DND-41 (cell line): ENCODE results near the gene PARP6.

Experiments used
- ATAC-seq: fragments of 200-7000 bp; cut with Tn5 transposase; 3 replicates; pipeline ENCODE4 v1.9.1; 2021; ENCODE audit warnings: low read depth; ENCODE audit not compliant: insufficient read depth
- DNase-seq: peaks from one replicate; pipeline ENCODE4 v3.0.0-alpha.2; 2020
- H2AFZ ChIP-seq: 2 replicates; pipeline ENCODE4 v1.6.0; 2012; ENCODE audit warnings: low read depth, low read length
- H3K27ac ChIP-seq: 2 replicates; pipeline ENCODE4 v1.5.1; 2012; ENCODE audit warnings: low read length, inconsistent platforms
- H3K27me3 ChIP-seq: fragments of 200-600 bp; sonication (generic); 2 replicates; pipeline ENCODE4 v1.6.0; 2012; ENCODE audit warnings: low read length, mild to moderate bottlenecking, inconsistent platforms; ENCODE audit not compliant: insufficient read depth, poor library complexity
- H3K36me3 ChIP-seq: 2 replicates; pipeline ENCODE4 v1.5.1; 2012; ENCODE audit warnings: low read length, inconsistent platforms; ENCODE audit not compliant: insufficient read depth
- H3K4me1 ChIP-seq: 2 replicates; pipeline ENCODE4 v1.5.1; 2012; ENCODE audit warnings: mild to moderate bottlenecking, low read length; ENCODE audit not compliant: insufficient read depth
- H3K4me2 ChIP-seq: 2 replicates; pipeline ENCODE4 v1.6.0; 2012; ENCODE audit warnings: mild to moderate bottlenecking, moderate library complexity, low read length, inconsistent platforms; ENCODE audit not compliant: insufficient read depth
- H3K4me3 ChIP-seq, 2 experiments: fragments of 200-600 bp in 1 of 2; shearing (Covaris generic) in 1 of 2; 2 replicates each; pipeline ENCODE4 v1.5.1; 2012 to 2016; ENCODE audit warnings: inconsistent platforms in 2 of 2, low read length in 2 of 2, mild to moderate bottlenecking in 2 of 2, low read depth in 1 of 2, moderate library complexity in 1 of 2
- H3K79me2 ChIP-seq: 2 replicates; pipeline ENCODE4 v1.6.0; 2012; ENCODE audit warnings: low read length, inconsistent platforms; ENCODE audit not compliant: insufficient read depth
- H3K9ac ChIP-seq: 2 replicates; pipeline ENCODE4 v1.6.0; 2012; ENCODE audit warnings: low read depth, mild to moderate bottlenecking, inconsistent platforms, low read length, moderate library complexity
- H3K9me3 ChIP-seq: 2 replicates; pipeline ENCODE4 v1.5.1; 2012; ENCODE audit warnings: low read length, moderate library complexity, mild to moderate bottlenecking, inconsistent platforms; ENCODE audit not compliant: insufficient read depth, severe bottlenecking
- H4K20me1 ChIP-seq: 2 replicates; pipeline ENCODE4 v1.6.0; 2012; ENCODE audit warnings: low read length; ENCODE audit not compliant: insufficient read depth
- EZH2 ChIP-seq: IDR thresholded peaks from 3 replicates; pipeline ENCODE4 v1.6.1; 2012; ENCODE audit warnings: borderline replicate concordance, low read depth, mild to moderate bottlenecking, moderate library complexity, low read length, inconsistent platforms; ENCODE audit not compliant: severe bottlenecking
- TF ChIP-seq, protein P1 (sequence below): IDR thresholded peaks from 2 replicates; pipeline ENCODE4 v1.5.1; 2012; ENCODE audit warnings: borderline replicate concordance, low read length, moderate library complexity, mild to moderate bottlenecking; ENCODE audit not compliant: poor library complexity, severe bottlenecking; ENCODE audit errors: extremely low read depth

Gene PARP6

DNA sequence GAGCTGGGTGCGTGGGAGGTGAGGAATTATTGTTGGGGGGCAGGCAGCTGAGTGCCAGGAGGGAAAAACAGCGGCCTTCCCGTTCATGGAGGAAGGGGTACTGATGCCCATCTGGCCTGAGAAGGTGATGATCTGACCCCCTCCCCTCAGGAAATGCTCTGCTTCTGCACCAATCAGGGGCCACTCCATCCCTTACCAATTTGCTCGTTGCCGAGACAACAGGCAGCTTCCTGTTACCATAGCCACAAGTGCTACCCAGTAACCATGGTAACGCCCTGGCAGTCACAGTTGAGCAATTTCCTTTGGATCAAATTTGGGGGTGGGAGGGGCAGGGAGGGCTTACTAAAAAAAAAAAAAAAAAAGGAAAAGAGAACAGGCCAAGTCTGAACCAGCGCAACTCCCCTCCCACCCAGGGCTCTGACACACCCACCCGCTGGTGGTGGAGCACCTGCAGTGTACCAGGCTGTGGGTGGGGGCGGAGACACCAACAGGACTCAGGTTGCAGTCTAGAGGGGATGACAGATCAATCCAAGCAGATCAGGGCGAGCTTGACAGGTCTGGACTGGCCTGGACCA lies 33.9 kb upstream of the PARP6 start:
- peak; percentile 45 for DNase-seq
- Histone ChIP-seq H3K4me2 (no peak overlapping the region), H3K4me3 (no peak overlapping the region), H3K79me2 (no peaks in the 10 kb centered on the region), H3K9me3 (no peaks in the 10 kb centered on the region), H3K9ac (no peak overlapping the region), H2AFZ (no peak overlapping the region), H3K36me3 (no peaks in the 10 kb centered on the region), H3K27me3 (no peaks in the 10 kb centered on the region), H3K27ac (no peak overlapping the region), H3K4me1 (no peaks in the 10 kb centered on the region), H4K20me1 (no peaks in the 10 kb centered on the region)
- TF ChIP-seq EZH2 = no peak
- TF ChIP-seq, protein P1, sequence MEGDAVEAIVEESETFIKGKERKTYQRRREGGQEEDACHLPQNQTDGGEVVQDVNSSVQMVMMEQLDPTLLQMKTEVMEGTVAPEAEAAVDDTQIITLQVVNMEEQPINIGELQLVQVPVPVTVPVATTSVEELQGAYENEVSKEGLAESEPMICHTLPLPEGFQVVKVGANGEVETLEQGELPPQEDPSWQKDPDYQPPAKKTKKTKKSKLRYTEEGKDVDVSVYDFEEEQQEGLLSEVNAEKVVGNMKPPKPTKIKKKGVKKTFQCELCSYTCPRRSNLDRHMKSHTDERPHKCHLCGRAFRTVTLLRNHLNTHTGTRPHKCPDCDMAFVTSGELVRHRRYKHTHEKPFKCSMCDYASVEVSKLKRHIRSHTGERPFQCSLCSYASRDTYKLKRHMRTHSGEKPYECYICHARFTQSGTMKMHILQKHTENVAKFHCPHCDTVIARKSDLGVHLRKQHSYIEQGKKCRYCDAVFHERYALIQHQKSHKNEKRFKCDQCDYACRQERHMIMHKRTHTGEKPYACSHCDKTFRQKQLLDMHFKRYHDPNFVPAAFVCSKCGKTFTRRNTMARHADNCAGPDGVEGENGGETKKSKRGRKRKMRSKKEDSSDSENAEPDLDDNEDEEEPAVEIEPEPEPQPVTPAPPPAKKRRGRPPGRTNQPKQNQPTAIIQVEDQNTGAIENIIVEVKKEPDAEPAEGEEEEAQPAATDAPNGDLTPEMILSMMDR = no peak
- ATAC-seq = peak; percentile 39; the same call in 1 of the 3 replicates

DNA sequence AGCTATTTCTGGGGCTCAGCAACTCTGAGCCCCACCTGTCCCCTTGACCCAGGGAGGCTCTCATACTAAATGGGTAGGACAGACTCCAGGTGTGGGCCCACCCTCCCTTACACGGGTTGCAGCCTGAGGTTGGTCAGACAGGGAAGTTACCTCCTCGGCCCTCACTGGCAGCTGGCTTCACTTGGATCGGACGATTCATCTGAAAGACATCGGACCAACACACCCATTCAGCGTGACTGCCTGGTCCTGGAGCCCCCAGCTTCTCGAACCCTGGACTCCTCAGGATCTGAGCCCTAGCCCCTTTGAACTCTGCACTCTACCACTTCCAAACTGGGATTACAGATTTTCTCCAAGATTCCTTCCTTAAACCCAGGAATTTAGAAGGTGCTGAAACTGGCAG lies 32.2 kb upstream of the PARP6 start:
- TF ChIP-seq EZH2 = no peak
- TF ChIP-seq, protein P1 = no peak
- no peak overlapping the region for H3K27ac ChIP-seq
- no peak overlapping the region for H3K4me3 ChIP-seq
- DNase-seq = no peak
- H4K20me1 ChIP-seq = no peaks in the 10 kb centered on the region
- no peaks in the 10 kb centered on the region for H3K4me1 ChIP-seq
- no peak overlapping the region for H3K9ac ChIP-seq
- no peak overlapping the region for H2AFZ ChIP-seq
- ATAC-seq = no peak
- H3K79me2 ChIP-seq = no peaks in the 10 kb centered on the region
- H3K4me2 ChIP-seq = no peak overlapping the region
- H3K9me3 ChIP-seq = no peaks in the 10 kb centered on the region
- no peaks in the 10 kb centered on the region for H3K27me3 ChIP-seq
- H3K36me3 ChIP-seq = no peaks in the 10 kb centered on the region

DNA sequence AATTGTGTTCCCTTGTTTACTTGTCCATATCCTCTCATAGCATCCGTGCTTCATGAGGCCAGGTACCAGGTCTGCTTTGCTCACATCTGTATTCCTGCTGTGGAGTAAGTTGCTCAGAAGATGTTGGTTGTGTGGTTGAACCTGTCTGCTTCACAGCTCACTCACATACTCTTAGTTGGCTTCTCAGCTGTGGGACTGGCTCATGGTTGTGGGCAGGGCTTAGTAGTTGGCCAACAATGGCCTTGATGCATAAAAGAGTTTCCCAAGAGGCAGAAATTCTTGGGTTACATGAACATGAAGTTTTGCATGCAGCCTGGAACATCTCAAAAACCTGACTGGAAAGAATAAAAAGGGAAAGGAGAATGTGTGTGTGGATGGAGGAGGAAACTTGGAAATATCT lies 30.6 kb upstream of the PARP6 start:
- ATAC-seq = no peak
- Histone ChIP-seq H3K9me3 (no peaks in the 10 kb centered on the region), H2AFZ (no peak overlapping the region), H3K36me3 (no peaks in the 10 kb centered on the region), H4K20me1 (no peaks in the 10 kb centered on the region), H3K4me1 (no peaks in the 10 kb centered on the region), H3K79me2 (no peaks in the 10 kb centered on the region), H3K4me2 (no peak overlapping the region), H3K27me3 (no peaks in the 10 kb centered on the region), H3K9ac (no peak overlapping the region), H3K27ac (no peak overlapping the region), H3K4me3 (no peak overlapping the region)
- no peak for DNase-seq
- no peak for TF ChIP-seq EZH2
- TF ChIP-seq, protein P1 = no peak
